Measurements from ENCODE around the gene CRBN.

The CRBN gene

GRCh38 chr3:3196148-3196861 is 16.8 kb upstream of the CRBN start:
- Histone ChIP-seq H3K9me3 (ENCODE audit: control insufficient read depth, low read length) (no peaks in the 10 kb centered on the region), H3K4me1 (ENCODE audit: control insufficient read depth, insufficient read depth, low read length) (no peaks in the 10 kb centered on the region), H3K27ac (ENCODE audit: insufficient read depth, low read depth, low read length, poor library complexity, severe bottlenecking) (no peak overlapping the region), H3K36me3 (ENCODE audit: control insufficient read depth, insufficient read depth, low read length) (no peaks in the 10 kb centered on the region), H3K4me3 (ENCODE audit: insufficient read depth, low read depth, low read length) (no peak overlapping the region), H3K27me3 (ENCODE audit: control insufficient read depth, insufficient read depth, low read length, poor library complexity, severe bottlenecking) (no peaks in the 10 kb centered on the region)
- WGBS, 2 experiments = 58% methylated on average over 6 of the region's 6 CpGs

- Histone ChIP-seq H3K9me3 (ENCODE audit: control insufficient read depth, low read length) (no peaks in the 10 kb centered on the region), H3K4me1 (ENCODE audit: control insufficient read depth, insufficient read depth, low read length) (no peaks in the 10 kb centered on the region), H3K36me3 (ENCODE audit: control insufficient read depth, insufficient read depth, low read length) (no peaks in the 10 kb centered on the region), H3K27me3 (ENCODE audit: control insufficient read depth, insufficient read depth, low read length, poor library complexity, severe bottlenecking) (no peaks in the 10 kb centered on the region), H3K27ac (ENCODE audit: insufficient read depth, low read depth, low read length, poor library complexity, severe bottlenecking) (no peak overlapping the region), H3K4me3 (ENCODE audit: insufficient read depth, low read depth, low read length) (no peak overlapping the region)
Observed at GRCh38 chr3:3194861-3195260, 15.4 kb upstream of the CRBN start.

GRCh38 chr3:3192286-3192675 is 12.8 kb upstream of the CRBN start:
- H3K27me3 ChIP-seq (ENCODE audit: control insufficient read depth, insufficient read depth, low read length, poor library complexity, severe bottlenecking) = no peaks in the 10 kb centered on the region
- 68 to 80% methylated on average over 2 of the region's 2 CpGs for WGBS, 2 experiments
- no peaks in the 10 kb centered on the region for H3K4me1 ChIP-seq (ENCODE audit: control insufficient read depth, insufficient read depth, low read length)
- H3K27ac ChIP-seq (ENCODE audit: insufficient read depth, low read depth, low read length, poor library complexity, severe bottlenecking) = no peak overlapping the region
- no peaks in the 10 kb centered on the region for H3K36me3 ChIP-seq (ENCODE audit: control insufficient read depth, insufficient read depth, low read length)
- H3K4me3 ChIP-seq (ENCODE audit: insufficient read depth, low read depth, low read length) = no peak overlapping the region
- no peaks in the 10 kb centered on the region for H3K9me3 ChIP-seq (ENCODE audit: control insufficient read depth, low read length)

GRCh38 chr3:3191675-3192285 is 12.3 kb upstream of the CRBN start:
- peaks cover under 1% of the 10 kb centered on the region for H3K27me3 ChIP-seq (ENCODE audit: control insufficient read depth, insufficient read depth, low read length, poor library complexity, severe bottlenecking)
- no peak overlapping the region for H3K4me3 ChIP-seq (ENCODE audit: insufficient read depth, low read depth, low read length)
- no peaks in the 10 kb centered on the region for H3K9me3 ChIP-seq (ENCODE audit: control insufficient read depth, low read length)
- 80 to 87% methylated on average over 4 of the region's 4 CpGs for WGBS, 2 experiments
- no peak overlapping the region for H3K27ac ChIP-seq (ENCODE audit: insufficient read depth, low read depth, low read length, poor library complexity, severe bottlenecking)
- no peaks in the 10 kb centered on the region for H3K4me1 ChIP-seq (ENCODE audit: control insufficient read depth, insufficient read depth, low read length)
- no peaks in the 10 kb centered on the region for H3K36me3 ChIP-seq (ENCODE audit: control insufficient read depth, insufficient read depth, low read length)

- WGBS, 2 experiments = 90 to 100% methylated on average over 1 of the region's 1 CpG
- Histone ChIP-seq H3K36me3 (ENCODE audit: control insufficient read depth, insufficient read depth, low read length) (no peaks in the 10 kb centered on the region), H3K4me3 (ENCODE audit: insufficient read depth, low read depth, low read length) (no peak overlapping the region), H3K4me1 (ENCODE audit: control insufficient read depth, insufficient read depth, low read length) (no peaks in the 10 kb centered on the region), H3K27ac (ENCODE audit: insufficient read depth, low read depth, low read length, poor library complexity, severe bottlenecking) (no peak overlapping the region), H3K27me3 (ENCODE audit: control insufficient read depth, insufficient read depth, low read length, poor library complexity, severe bottlenecking) (peaks cover 12% of the 10 kb centered on the region), H3K9me3 (ENCODE audit: control insufficient read depth, low read length) (no peaks in the 10 kb centered on the region)
Observed at GRCh38 chr3:3189961-3190360, 10.5 kb upstream of the CRBN start.

- Histone ChIP-seq H3K4me3 (ENCODE audit: insufficient read depth, low read depth, low read length) (no peak overlapping the region), H3K4me1 (ENCODE audit: control insufficient read depth, insufficient read depth, low read length) (no peaks in the 10 kb centered on the region), H3K27me3 (ENCODE audit: control insufficient read depth, insufficient read depth, low read length, poor library complexity, severe bottlenecking) (peaks cover 18% of the 10 kb centered on the region), H3K36me3 (ENCODE audit: control insufficient read depth, insufficient read depth, low read length) (no peaks in the 10 kb centered on the region), H3K9me3 (ENCODE audit: control insufficient read depth, low read length) (no peaks in the 10 kb centered on the region), H3K27ac (ENCODE audit: insufficient read depth, low read depth, low read length, poor library complexity, severe bottlenecking) (no peak overlapping the region)
- WGBS, 2 experiments = 82 to 84% methylated on average over 1 of the region's 1 CpG
Observed at GRCh38 chr3:3189102-3189727, 9.7 kb upstream of the CRBN start.

GRCh38 chr3:3184876-3185275 is 5.4 kb upstream of the CRBN start:
- Histone ChIP-seq H3K4me1 (ENCODE audit: control insufficient read depth, insufficient read depth, low read length) (no peaks in the 10 kb centered on the region), H3K27ac (ENCODE audit: insufficient read depth, low read depth, low read length, poor library complexity, severe bottlenecking) (no peak overlapping the region), H3K36me3 (ENCODE audit: control insufficient read depth, insufficient read depth, low read length) (no peaks in the 10 kb centered on the region), H3K27me3 (ENCODE audit: control insufficient read depth, insufficient read depth, low read length, poor library complexity, severe bottlenecking) (peaks cover 18% of the 10 kb centered on the region), H3K9me3 (ENCODE audit: control insufficient read depth, low read length) (no peaks in the 10 kb centered on the region), H3K4me3 (ENCODE audit: insufficient read depth, low read depth, low read length) (no peak overlapping the region)
- 62 to 94% methylated on average over 1 to 2 of the region's 2 CpGs for WGBS, 2 experiments

GRCh38 chr3:3180456-3180855 is 965 bp upstream of the CRBN start:
- H3K4me1 ChIP-seq (ENCODE audit: control insufficient read depth, insufficient read depth, low read length) = peaks cover 8% of the 10 kb centered on the region
- 73 to 75% methylated on average over 9 of the region's 9 CpGs for WGBS, 2 experiments
- no peaks in the 10 kb centered on the region for H3K36me3 ChIP-seq (ENCODE audit: control insufficient read depth, insufficient read depth, low read length)
- H3K4me3 ChIP-seq (ENCODE audit: insufficient read depth, low read depth, low read length) = no peak overlapping the region
- no peaks in the 10 kb centered on the region for H3K9me3 ChIP-seq (ENCODE audit: control insufficient read depth, low read length)
- H3K27me3 ChIP-seq (ENCODE audit: control insufficient read depth, insufficient read depth, low read length, poor library complexity, severe bottlenecking) = peaks cover 11% of the 10 kb centered on the region
- H3K27ac ChIP-seq (ENCODE audit: insufficient read depth, low read depth, low read length, poor library complexity, severe bottlenecking) = no peak overlapping the region

- 44 to 45% methylated on average over 16 of the region's 16 CpGs for WGBS, 2 experiments
- peak overlapping the region; percentile 99 for H3K4me3 ChIP-seq (ENCODE audit: insufficient read depth, low read depth, low read length)
- H3K27me3 ChIP-seq (ENCODE audit: control insufficient read depth, insufficient read depth, low read length, poor library complexity, severe bottlenecking) = no peaks in the 10 kb centered on the region
- no peaks in the 10 kb centered on the region for H3K9me3 ChIP-seq (ENCODE audit: control insufficient read depth, low read length)
- no peaks in the 10 kb centered on the region for H3K36me3 ChIP-seq (ENCODE audit: control insufficient read depth, insufficient read depth, low read length)
- H3K27ac ChIP-seq (ENCODE audit: insufficient read depth, low read depth, low read length, poor library complexity, severe bottlenecking) = no peak overlapping the region
- H3K4me1 ChIP-seq (ENCODE audit: control insufficient read depth, insufficient read depth, low read length) = peaks cover 8% of the 10 kb centered on the region
Observed at GRCh38 chr3:3178498-3179328, 778 bp downstream of the CRBN start.

Data from ectodermal cell (in vitro differentiated cells).